ENCODE results near the gene TOLLIP.

- no peak for TF ChIP-seq NFE2L1 (CRISPR knock-in tag; IDR thresholded peaks at IDR 0.05)
- TF ChIP-seq, protein P1, sequence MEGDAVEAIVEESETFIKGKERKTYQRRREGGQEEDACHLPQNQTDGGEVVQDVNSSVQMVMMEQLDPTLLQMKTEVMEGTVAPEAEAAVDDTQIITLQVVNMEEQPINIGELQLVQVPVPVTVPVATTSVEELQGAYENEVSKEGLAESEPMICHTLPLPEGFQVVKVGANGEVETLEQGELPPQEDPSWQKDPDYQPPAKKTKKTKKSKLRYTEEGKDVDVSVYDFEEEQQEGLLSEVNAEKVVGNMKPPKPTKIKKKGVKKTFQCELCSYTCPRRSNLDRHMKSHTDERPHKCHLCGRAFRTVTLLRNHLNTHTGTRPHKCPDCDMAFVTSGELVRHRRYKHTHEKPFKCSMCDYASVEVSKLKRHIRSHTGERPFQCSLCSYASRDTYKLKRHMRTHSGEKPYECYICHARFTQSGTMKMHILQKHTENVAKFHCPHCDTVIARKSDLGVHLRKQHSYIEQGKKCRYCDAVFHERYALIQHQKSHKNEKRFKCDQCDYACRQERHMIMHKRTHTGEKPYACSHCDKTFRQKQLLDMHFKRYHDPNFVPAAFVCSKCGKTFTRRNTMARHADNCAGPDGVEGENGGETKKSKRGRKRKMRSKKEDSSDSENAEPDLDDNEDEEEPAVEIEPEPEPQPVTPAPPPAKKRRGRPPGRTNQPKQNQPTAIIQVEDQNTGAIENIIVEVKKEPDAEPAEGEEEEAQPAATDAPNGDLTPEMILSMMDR (IDR thresholded peaks at IDR 0.05) = no peak
- no peak for TF ChIP-seq ELF4 (CRISPR knock-in tag; IDR thresholded peaks at IDR 0.05; ENCODE audit: low read depth)
Observed at GRCh38 chr11:1301220-1302000, 8.0 kb downstream of the TOLLIP start.

Measured in WTC11 (cell line).